PC-3 (cell line): ENCODE measurements around the gene WNT5A.

ENCODE experiments used
- EZH2 ChIP-seq: fragments of 300-600 bp; sonication (generic); IDR thresholded peaks from one replicate; pipeline ENCODE4 v1.6.1; 2017; ENCODE audit warnings: antibody characterized with exemption, mild to moderate bottlenecking, low read length; ENCODE audit not compliant: unreplicated experiment
- TF ChIP-seq, protein P1 (sequence below): fragments of 300-600 bp; sonication (generic); conservative IDR thresholded peaks from 2 replicates; pipeline ENCODE4 v1.5.1; 2017; ENCODE audit warnings: antibody characterized with exemption, low read depth, mild to moderate bottlenecking, low read length

GRCh38 chr3:55474213-55474632, 12.9 kb downstream of the WNT5A start:
- TF ChIP-seq, protein P1, sequence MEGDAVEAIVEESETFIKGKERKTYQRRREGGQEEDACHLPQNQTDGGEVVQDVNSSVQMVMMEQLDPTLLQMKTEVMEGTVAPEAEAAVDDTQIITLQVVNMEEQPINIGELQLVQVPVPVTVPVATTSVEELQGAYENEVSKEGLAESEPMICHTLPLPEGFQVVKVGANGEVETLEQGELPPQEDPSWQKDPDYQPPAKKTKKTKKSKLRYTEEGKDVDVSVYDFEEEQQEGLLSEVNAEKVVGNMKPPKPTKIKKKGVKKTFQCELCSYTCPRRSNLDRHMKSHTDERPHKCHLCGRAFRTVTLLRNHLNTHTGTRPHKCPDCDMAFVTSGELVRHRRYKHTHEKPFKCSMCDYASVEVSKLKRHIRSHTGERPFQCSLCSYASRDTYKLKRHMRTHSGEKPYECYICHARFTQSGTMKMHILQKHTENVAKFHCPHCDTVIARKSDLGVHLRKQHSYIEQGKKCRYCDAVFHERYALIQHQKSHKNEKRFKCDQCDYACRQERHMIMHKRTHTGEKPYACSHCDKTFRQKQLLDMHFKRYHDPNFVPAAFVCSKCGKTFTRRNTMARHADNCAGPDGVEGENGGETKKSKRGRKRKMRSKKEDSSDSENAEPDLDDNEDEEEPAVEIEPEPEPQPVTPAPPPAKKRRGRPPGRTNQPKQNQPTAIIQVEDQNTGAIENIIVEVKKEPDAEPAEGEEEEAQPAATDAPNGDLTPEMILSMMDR, result no peak
- no peak for TF ChIP-seq EZH2
